MCF 10A (cell line): Measurements from ENCODE around the gene EXOC4. TPM values are rescaled to one million over a fixed set of nuclear protein-coding genes. Genes with fewer than 3 reads are reported as not detected.

Source experiments
- BruUV-seq: library from RNA; stranded (reverse); fragments of 400-500 nt; replicated peaks from 2 replicates; lab custom pipeline; 2021; lab: Mats Ljungman, UMichigan
- CTCF ChIA-PET: fragments of 300-600 bp; sonication (Branson Sonifier 250); formaldehyde crosslinking; extraction: SDS; loops from one replicate; lab custom pipeline; 2021; ENCODE audit warnings: antibody characterized with exemption, inconsistent platforms; lab: Yijun Ruan, JAX
- POLR2A ChIA-PET: fragments of 300-600, 350-650 bp; sonication (Branson Sonifier 250); formaldehyde crosslinking; extraction: SDS; loops from one replicate; lab custom pipeline; 2020; ENCODE audit warnings: antibody characterized with exemption, inconsistent platforms; lab: Yijun Ruan, JAX
- DNase-seq: peaks from one replicate; pipeline ENCODE4 v3.0.0-alpha.2; 2018; ENCODE audit not compliant: unreplicated experiment
- H3K27ac Mint-ChIP-seq: one replicate; pipeline ENCODE4 v1.8.0; 2022; ENCODE audit warnings: mild to moderate bottlenecking, low read depth, mixed read lengths; ENCODE audit not compliant: unreplicated experiment
- H3K27me3 Mint-ChIP-seq: one replicate; pipeline ENCODE4 v1.8.0; 2022; ENCODE audit warnings: mixed read lengths; ENCODE audit not compliant: insufficient read depth, unreplicated experiment
- H3K36me3 Mint-ChIP-seq: one replicate; pipeline ENCODE4 v1.8.0; 2022; ENCODE audit warnings: mild to moderate bottlenecking, moderate library complexity, mixed read lengths; ENCODE audit not compliant: insufficient read depth, unreplicated experiment
- H3K4me1 Mint-ChIP-seq: one replicate; pipeline ENCODE4 v1.8.0; 2022; ENCODE audit warnings: mixed read lengths; ENCODE audit not compliant: insufficient read depth, unreplicated experiment
- H3K4me3 Mint-ChIP-seq: one replicate; pipeline ENCODE4 v1.8.0; 2022; ENCODE audit warnings: mild to moderate bottlenecking, moderate library complexity, mixed read lengths; ENCODE audit not compliant: unreplicated experiment
- H3K9me3 Mint-ChIP-seq: one replicate; pipeline ENCODE4 v1.8.0; 2022; ENCODE audit warnings: mixed read lengths; ENCODE audit not compliant: unreplicated experiment
- intact Hi-C: fragments of 100-400 bp; cut with micrococcal nuclease; formaldehyde crosslinking; loops from 2 replicates; pipeline ENCODE4 v1.14.1; 2022
- total RNA-seq: library from RNA; stranded (reverse); gene quantifications from 2 replicates; pipeline ENCODE4 v1.2.3, GENCODE V29; 2022
- TF ChIP-seq, protein P1 (sequence below): fragments of 200-600 bp; IDR thresholded peaks from one replicate; pipeline ENCODE4 v1.8.0; 2022; ENCODE audit warnings: antibody characterized with exemption, mild to moderate bottlenecking; ENCODE audit not compliant: unreplicated experiment

Gene EXOC4
- total RNA-seq, 1 experiment from 2014 or later, result 105 TPM

DNA sequence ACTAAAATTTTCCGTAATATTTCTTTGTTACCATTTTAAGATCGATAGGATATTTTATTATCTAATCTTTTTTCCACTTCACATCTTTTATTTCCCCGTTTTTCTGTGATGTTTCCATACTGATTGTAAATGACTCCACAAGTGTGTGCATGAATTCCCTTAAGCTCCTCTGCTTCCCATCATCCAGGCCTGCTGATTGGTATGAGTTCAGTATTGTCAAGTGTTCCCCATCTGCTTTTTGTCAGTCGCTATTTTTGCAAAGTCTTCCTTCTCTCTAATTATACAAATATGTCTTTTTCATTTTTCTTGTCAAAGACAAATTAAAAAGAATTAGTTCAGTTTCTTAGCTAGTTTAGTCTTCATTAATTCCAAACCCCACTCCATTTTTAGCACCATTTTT, 184.7 kb downstream of the EXOC4 start:
- peak overlapping the region; percentile 92 for H3K27ac Mint-ChIP-seq
- CTCF ChIA-PET, result interaction anchor here (0.7 kb wide), 1 partner anchor 217 kb away, joined by 3 read pairs; no protein-coding TSS in a partner anchor
- H3K36me3 Mint-ChIP-seq, result peaks cover 6% of the 10 kb centered on the region
- no peaks in the 10 kb centered on the region for H3K27me3 Mint-ChIP-seq
- no peak overlapping the region for H3K4me3 Mint-ChIP-seq
- no TSS peak for BruUV-seq
- DNase-seq, result no peak
- peaks cover 11% of the 10 kb centered on the region for H3K9me3 Mint-ChIP-seq
- TF ChIP-seq, protein P1, sequence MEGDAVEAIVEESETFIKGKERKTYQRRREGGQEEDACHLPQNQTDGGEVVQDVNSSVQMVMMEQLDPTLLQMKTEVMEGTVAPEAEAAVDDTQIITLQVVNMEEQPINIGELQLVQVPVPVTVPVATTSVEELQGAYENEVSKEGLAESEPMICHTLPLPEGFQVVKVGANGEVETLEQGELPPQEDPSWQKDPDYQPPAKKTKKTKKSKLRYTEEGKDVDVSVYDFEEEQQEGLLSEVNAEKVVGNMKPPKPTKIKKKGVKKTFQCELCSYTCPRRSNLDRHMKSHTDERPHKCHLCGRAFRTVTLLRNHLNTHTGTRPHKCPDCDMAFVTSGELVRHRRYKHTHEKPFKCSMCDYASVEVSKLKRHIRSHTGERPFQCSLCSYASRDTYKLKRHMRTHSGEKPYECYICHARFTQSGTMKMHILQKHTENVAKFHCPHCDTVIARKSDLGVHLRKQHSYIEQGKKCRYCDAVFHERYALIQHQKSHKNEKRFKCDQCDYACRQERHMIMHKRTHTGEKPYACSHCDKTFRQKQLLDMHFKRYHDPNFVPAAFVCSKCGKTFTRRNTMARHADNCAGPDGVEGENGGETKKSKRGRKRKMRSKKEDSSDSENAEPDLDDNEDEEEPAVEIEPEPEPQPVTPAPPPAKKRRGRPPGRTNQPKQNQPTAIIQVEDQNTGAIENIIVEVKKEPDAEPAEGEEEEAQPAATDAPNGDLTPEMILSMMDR, result no peak
- intact Hi-C loops, result loop anchor here (2.0 to 10.0 kb wide), 6 partner anchors 383 to 1743 kb away; no protein-coding TSS in a partner anchor
- POLR2A ChIA-PET, result interaction anchor here (0.6 to 1.0 kb wide), 4 partner anchors 184 to 565 kb away, joined by 3 read pairs; partner anchors contain the start of gene CHCHD3
- peaks cover 40% of the 10 kb centered on the region for H3K4me1 Mint-ChIP-seq

DNA sequence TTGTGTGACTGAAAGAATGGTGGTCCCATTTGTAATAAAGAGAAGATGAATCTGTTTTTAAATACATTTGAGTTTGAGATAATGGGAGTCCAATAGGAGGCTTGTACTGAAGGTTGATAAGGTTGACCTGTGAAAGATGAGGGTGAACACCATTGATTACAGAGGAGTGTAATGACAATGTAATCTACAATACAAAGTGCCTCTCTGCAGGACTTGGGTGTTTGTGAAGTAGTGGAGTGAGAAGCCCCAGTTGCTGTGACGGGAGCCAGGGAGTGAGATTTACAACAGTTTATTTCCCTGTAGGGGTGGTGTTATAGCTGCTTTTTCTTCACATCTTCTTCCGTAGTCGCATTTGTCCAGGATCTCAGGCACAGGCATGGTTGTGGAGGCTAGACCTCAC, 189.9 kb downstream of the EXOC4 start:
- TF ChIP-seq, protein P1, result no peak
- intact Hi-C loops, result no loop called here
- H3K4me1 Mint-ChIP-seq, result peaks cover 6% of the 10 kb centered on the region
- H3K4me3 Mint-ChIP-seq, result no peak overlapping the region
- POLR2A ChIA-PET, result no interaction called here
- H3K36me3 Mint-ChIP-seq, result peaks cover 4% of the 10 kb centered on the region
- no peak overlapping the region for H3K27ac Mint-ChIP-seq
- no peak for DNase-seq
- no TSS peak for BruUV-seq
- peaks cover 10% of the 10 kb centered on the region for H3K9me3 Mint-ChIP-seq
- CTCF ChIA-PET, result interaction anchor here (0.8 kb wide), 1 partner anchor 9 kb away, joined by 3 read pairs; no protein-coding TSS in a partner anchor
- no peaks in the 10 kb centered on the region for H3K27me3 Mint-ChIP-seq

GRCh38 chr7:133445617-133446016, 192.7 kb downstream of the EXOC4 start:
- H3K27ac Mint-ChIP-seq, result no peak overlapping the region

DNA sequence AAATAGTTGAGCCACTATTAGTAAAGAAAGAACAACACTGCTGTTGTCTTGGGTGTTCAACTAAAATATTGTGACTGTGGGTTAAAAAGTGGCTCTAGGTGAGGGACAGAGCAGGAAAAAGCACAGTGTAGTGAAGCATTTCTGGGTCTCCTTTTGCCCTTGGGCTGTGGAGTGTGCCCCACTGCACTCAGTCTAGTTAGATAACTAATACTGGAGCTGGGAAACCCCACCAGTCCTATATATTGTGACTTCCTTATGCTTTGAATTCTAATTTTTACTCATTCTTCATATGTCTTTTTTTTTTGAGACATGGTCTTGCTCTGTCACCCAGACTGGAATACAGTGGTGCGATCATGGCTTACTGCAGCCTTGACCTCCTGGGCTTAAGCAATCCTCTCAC, 195.1 kb downstream of the EXOC4 start:
- ChIA-PET POLR2A (interaction anchor here (0.6 kb wide), 1 partner anchor 322 kb away, joined by 4 read pairs; no protein-coding TSS in a partner anchor), CTCF (no interaction called here)
- TF ChIP-seq, protein P1, result no peak
- BruUV-seq, result no TSS peak
- Mint-ChIP-seq H3K27me3 (no peaks in the 10 kb centered on the region), H3K27ac (no peak overlapping the region), H3K4me3 (no peak overlapping the region), H3K4me1 (no peaks in the 10 kb centered on the region), H3K9me3 (no peaks in the 10 kb centered on the region), H3K36me3 (no peaks in the 10 kb centered on the region)
- DNase-seq, result no peak
- intact Hi-C loops, result no loop called here

More at GRCh38 chr7:133445617-133446016, 192.7 kb downstream of the EXOC4 start:
- ChIA-PET CTCF (no interaction called here), POLR2A (interaction anchor here (1.5 kb wide), 1 partner anchor 9 kb away, joined by 3 read pairs; no protein-coding TSS in a partner anchor)
- no peaks in the 10 kb centered on the region for H3K36me3 Mint-ChIP-seq
- H3K4me3 Mint-ChIP-seq, result no peak overlapping the region
- no peaks in the 10 kb centered on the region for H3K4me1 Mint-ChIP-seq
- peaks cover 6% of the 10 kb centered on the region for H3K9me3 Mint-ChIP-seq
- DNase-seq, result no peak
- no TSS peak for BruUV-seq
- intact Hi-C loops, result no loop called here
- no peaks in the 10 kb centered on the region for H3K27me3 Mint-ChIP-seq
- TF ChIP-seq, protein P1, result no peak
